ENCODE data around the gene REN.

DNA sequence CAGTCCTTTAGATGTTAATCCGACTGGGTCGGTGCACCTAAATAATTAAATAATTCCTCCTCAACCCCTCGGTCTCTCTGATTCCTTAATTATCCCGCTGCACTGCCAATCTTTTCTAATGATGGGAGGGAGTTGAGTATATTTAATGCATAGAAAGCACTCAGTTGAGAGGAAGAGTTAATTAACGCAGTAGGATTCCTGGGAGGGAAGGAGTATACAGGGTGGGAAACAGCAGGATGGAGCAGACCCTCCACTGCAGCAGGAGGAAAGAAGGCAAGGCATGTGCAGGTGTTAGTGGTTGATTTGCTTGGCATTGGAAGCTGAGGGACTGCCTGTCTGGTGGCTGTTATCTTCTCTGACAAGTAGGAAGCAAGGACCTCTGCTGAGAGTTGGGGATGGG lies 9.9 kb upstream of the REN start:
- TF ChIP-seq CTCF (conservative IDR thresholded peaks at IDR 0.05) (no peak), EZH2 (IDR thresholded peaks at IDR 0.05; ENCODE audit: low read depth) (no peak)

Measured in PC-9 (cell line).